PC-3 (cell line): ENCODE results near the gene ERGIC1.

ENCODE experiments used
- EZH2phosphoT487 ChIP-seq: fragments of 300-600 bp; sonication (generic); IDR thresholded peaks from 2 replicates; pipeline ENCODE4 v1.6.1; 2018; ENCODE audit warnings: mild to moderate bottlenecking, antibody characterized with exemption, low read length, borderline replicate concordance
- TF ChIP-seq, protein P1 (sequence below): fragments of 300-600 bp; sonication (generic); conservative IDR thresholded peaks from 2 replicates; pipeline ENCODE4 v1.5.1; 2017; ENCODE audit warnings: antibody characterized with exemption, low read depth, mild to moderate bottlenecking, low read length

- TF ChIP-seq, protein P1, sequence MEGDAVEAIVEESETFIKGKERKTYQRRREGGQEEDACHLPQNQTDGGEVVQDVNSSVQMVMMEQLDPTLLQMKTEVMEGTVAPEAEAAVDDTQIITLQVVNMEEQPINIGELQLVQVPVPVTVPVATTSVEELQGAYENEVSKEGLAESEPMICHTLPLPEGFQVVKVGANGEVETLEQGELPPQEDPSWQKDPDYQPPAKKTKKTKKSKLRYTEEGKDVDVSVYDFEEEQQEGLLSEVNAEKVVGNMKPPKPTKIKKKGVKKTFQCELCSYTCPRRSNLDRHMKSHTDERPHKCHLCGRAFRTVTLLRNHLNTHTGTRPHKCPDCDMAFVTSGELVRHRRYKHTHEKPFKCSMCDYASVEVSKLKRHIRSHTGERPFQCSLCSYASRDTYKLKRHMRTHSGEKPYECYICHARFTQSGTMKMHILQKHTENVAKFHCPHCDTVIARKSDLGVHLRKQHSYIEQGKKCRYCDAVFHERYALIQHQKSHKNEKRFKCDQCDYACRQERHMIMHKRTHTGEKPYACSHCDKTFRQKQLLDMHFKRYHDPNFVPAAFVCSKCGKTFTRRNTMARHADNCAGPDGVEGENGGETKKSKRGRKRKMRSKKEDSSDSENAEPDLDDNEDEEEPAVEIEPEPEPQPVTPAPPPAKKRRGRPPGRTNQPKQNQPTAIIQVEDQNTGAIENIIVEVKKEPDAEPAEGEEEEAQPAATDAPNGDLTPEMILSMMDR = no peak
- no peak for TF ChIP-seq EZH2phosphoT487
Observed at GRCh38 chr5:172907657-172908056, 73.6 kb downstream of the ERGIC1 start.
